ENCODE measurements around the gene B4GALT5.
A peak's percentile ranks its signal among the peaks of the same experiment; 100 is the strongest.

DNA sequence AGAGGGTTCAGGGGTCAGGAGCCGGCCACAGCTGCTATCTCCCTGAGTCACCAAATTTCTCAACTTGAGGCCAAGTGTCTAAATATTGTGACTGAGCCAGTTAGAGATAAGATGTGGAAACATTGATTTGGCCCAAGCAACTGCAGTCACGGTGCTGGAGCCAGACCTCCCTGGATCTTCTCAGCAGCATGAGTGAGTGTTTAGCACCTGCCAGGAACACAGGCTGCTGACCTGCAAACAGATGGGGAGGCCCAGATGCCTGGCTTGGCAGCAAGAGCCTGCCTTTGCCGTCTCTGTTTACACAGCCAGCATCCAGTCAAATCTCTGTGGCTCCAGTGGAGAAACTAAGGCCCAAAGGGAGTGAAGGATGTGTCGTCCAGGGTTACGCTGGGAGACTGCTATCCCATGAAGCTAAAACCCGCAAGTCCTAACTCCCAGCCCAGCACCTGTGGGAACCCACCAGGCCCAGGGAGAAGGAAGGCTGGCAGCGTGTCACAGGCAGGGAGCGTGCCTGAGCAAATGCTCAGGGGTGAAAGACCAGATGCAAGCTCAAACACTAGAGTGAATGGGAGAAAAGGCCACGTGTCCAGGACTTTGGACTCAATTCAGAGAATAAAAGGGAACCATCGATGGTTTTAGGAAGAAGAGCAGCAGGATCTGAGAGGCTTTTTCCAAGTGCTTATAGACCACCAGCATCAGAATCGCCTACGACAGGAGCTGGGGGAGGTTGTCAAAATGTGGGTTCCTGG, 129.8 kb downstream of the B4GALT5 start:
- TF ChIP-seq, protein P1, sequence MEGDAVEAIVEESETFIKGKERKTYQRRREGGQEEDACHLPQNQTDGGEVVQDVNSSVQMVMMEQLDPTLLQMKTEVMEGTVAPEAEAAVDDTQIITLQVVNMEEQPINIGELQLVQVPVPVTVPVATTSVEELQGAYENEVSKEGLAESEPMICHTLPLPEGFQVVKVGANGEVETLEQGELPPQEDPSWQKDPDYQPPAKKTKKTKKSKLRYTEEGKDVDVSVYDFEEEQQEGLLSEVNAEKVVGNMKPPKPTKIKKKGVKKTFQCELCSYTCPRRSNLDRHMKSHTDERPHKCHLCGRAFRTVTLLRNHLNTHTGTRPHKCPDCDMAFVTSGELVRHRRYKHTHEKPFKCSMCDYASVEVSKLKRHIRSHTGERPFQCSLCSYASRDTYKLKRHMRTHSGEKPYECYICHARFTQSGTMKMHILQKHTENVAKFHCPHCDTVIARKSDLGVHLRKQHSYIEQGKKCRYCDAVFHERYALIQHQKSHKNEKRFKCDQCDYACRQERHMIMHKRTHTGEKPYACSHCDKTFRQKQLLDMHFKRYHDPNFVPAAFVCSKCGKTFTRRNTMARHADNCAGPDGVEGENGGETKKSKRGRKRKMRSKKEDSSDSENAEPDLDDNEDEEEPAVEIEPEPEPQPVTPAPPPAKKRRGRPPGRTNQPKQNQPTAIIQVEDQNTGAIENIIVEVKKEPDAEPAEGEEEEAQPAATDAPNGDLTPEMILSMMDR (IDR thresholded peaks at IDR 0.05): peak in 1 of 4 experiments; percentile 2
- TF ChIP-seq POLR2A (IDR thresholded peaks at IDR 0.05): peak in 1 of 2 donors; percentile 25
